ENCODE results near the gene TRAPPC3L. TPM values are rescaled to one million over a fixed set of nuclear protein-coding genes. Genes with fewer than 3 reads are reported as not detected.

Gene TRAPPC3L
- total RNA-seq, 1 experiment from 2014 or later: not detected

DNA sequence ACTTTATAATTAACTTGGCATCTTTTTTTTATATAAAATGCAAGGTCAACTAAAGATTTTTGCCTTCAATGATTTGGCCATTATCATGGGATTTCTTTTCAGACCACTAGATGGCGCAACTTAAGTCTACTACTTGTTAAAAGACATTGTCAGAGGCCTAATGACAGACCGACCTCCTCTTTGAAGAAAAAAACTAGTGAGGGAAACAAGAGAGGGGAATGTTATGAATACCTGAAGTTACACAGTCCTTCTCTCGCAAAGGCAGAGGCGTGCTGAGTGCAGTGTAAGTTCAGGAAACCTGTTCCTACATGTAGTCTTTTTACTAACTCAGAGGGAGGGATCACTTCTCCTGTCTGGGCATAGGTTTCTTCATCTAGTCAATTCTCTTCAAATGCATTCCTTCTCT is 9.3 kb downstream of the TRAPPC3L start:
- TF ChIP-seq ZFX (IDR thresholded peaks at IDR 0.05) (no peak), RAD21 (IDR thresholded peaks at IDR 0.05; ENCODE audit: low read depth) (peak; percentile 63)
- TF ChIP-seq, protein P1, sequence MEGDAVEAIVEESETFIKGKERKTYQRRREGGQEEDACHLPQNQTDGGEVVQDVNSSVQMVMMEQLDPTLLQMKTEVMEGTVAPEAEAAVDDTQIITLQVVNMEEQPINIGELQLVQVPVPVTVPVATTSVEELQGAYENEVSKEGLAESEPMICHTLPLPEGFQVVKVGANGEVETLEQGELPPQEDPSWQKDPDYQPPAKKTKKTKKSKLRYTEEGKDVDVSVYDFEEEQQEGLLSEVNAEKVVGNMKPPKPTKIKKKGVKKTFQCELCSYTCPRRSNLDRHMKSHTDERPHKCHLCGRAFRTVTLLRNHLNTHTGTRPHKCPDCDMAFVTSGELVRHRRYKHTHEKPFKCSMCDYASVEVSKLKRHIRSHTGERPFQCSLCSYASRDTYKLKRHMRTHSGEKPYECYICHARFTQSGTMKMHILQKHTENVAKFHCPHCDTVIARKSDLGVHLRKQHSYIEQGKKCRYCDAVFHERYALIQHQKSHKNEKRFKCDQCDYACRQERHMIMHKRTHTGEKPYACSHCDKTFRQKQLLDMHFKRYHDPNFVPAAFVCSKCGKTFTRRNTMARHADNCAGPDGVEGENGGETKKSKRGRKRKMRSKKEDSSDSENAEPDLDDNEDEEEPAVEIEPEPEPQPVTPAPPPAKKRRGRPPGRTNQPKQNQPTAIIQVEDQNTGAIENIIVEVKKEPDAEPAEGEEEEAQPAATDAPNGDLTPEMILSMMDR (IDR thresholded peaks at IDR 0.05 in 2 of 3, conservative IDR thresholded peaks at IDR 0.05 in 1 of 3; ENCODE audit: borderline replicate concordance in 1 of 3, insufficient read depth in 1 of 3, low read depth in 2 of 3, low read length in 2 of 3): peak; percentile 59 to 80 (median 74)
- Histone ChIP-seq H3K79me2 (ENCODE audit: insufficient read depth, low read length) (no peaks in the 10 kb centered on the region), H3K9ac (ENCODE audit: low read length) (no peak overlapping the region), H2AFZ (ENCODE audit: low read depth, low read length, poor library complexity, severe bottlenecking) (peak overlapping the region; percentile 93), H3K4me3 (replicated peaks in 1 of 2; ENCODE audit: low read depth in 1 of 2, low read length in 2 of 2) (no peak overlapping the region), H3K9me2 (ENCODE audit: insufficient read depth) (no peaks in the 10 kb centered on the region), H3K27me3 (ENCODE audit: insufficient read depth, low read length) (no peaks in the 10 kb centered on the region), H4K20me1 (ENCODE audit: insufficient read depth) (no peaks in the 10 kb centered on the region), H3K4me2 (ENCODE audit: low read length) (no peak overlapping the region), H3K4me1 (ENCODE audit: control insufficient read depth in 1 of 2, insufficient read depth in 2 of 2, low read length in 2 of 2) (no peaks in the 10 kb centered on the region), H3K36me3 (ENCODE audit: control insufficient read depth in 1 of 2, insufficient read depth in 2 of 2, low read length in 2 of 2) (no peaks in the 10 kb centered on the region), H3K27ac (ENCODE audit: low read depth, low read length) (no peak overlapping the region), H3K9me3 (ENCODE audit: control insufficient read depth in 1 of 2, insufficient read depth in 1 of 2, low read depth in 1 of 2, low read length in 2 of 2) (no peaks in the 10 kb centered on the region)
- RAD21 ChIA-PET (ENCODE audit: low non-redundant PET in 1 of 2, low total read pairs in 2 of 2, uncharacterized antibody in 2 of 2, unreplicated experiment in 2 of 2): no interaction called here
- DNase-seq (ENCODE audit: low read depth, low spot score): peak; percentile 64
- CTCF ChIA-PET: interaction anchor here (1.2 to 3.8 kb wide), 2 partner anchors 24 to 268 kb away, joined by 4 to 19 read pairs; partner anchors contain the start of gene CALHM5
- peak; percentile 75 for ATAC-seq
- no TSS peak for BruUV-seq (replicated peaks)
- POLR2A ChIA-PET: no interaction called here
- intact Hi-C loops (cut with micrococcal nuclease): loop anchor here (1.0 to 2.0 kb wide), 3 partner anchors 25 to 311 kb away; no protein-coding TSS in a partner anchor

DNA sequence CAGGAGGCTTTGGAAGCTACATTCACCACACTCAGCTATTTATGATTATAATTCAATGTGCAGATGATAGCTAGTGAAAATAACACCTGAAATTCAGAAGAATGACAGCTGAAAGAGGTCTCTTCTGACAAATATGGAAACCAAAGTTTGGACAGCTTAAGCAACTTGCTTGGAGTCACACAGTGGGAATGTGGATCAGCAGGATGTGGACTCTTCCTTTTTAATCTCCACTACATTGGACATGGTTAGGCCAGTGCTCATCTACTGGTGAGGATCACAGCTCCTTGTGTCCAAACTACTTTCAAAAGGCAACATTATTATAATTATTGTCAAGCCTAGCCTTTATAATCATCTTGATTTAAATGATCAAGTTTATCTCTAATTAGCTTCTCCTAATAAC is 10.4 kb downstream of the TRAPPC3L start:
- DNase-seq (ENCODE audit: low read depth, low spot score) (no peak), ATAC-seq (no peak)
- Histone ChIP-seq H3K36me3 (ENCODE audit: control insufficient read depth in 1 of 2, insufficient read depth in 2 of 2, low read length in 2 of 2) (no peaks in the 10 kb centered on the region), H3K27me3 (ENCODE audit: insufficient read depth, low read length) (no peaks in the 10 kb centered on the region), H4K20me1 (ENCODE audit: insufficient read depth) (no peaks in the 10 kb centered on the region), H3K9me3 (ENCODE audit: control insufficient read depth in 1 of 2, insufficient read depth in 1 of 2, low read depth in 1 of 2, low read length in 2 of 2) (no peaks in the 10 kb centered on the region), H3K79me2 (ENCODE audit: insufficient read depth, low read length) (no peaks in the 10 kb centered on the region), H3K4me3 (replicated peaks in 1 of 2; ENCODE audit: low read depth in 1 of 2, low read length in 2 of 2) (no peak overlapping the region), H3K4me2 (ENCODE audit: low read length) (no peak overlapping the region), H3K9ac (ENCODE audit: low read length) (no peak overlapping the region), H3K27ac (ENCODE audit: low read depth, low read length) (no peak overlapping the region), H2AFZ (ENCODE audit: low read depth, low read length, poor library complexity, severe bottlenecking) (no peak overlapping the region), H3K4me1 (ENCODE audit: control insufficient read depth in 1 of 2, insufficient read depth in 2 of 2, low read length in 2 of 2) (no peaks in the 10 kb centered on the region), H3K9me2 (ENCODE audit: insufficient read depth) (no peaks in the 10 kb centered on the region)
- intact Hi-C loops (cut with micrococcal nuclease): no loop called here
- no TSS peak for BruUV-seq (replicated peaks)
- ChIA-PET CTCF (interaction anchor here (0.6 to 3.8 kb wide), 7 partner anchors 18 to 266 kb away, joined by 3 to 26 read pairs (median 4); partner anchors contain the start of genes CALHM4 and CALHM5), POLR2A (no interaction called here), RAD21 (ENCODE audit: low non-redundant PET in 1 of 2, low total read pairs in 2 of 2, uncharacterized antibody in 2 of 2, unreplicated experiment in 2 of 2) (no interaction called here)
- TF ChIP-seq, protein P2, sequence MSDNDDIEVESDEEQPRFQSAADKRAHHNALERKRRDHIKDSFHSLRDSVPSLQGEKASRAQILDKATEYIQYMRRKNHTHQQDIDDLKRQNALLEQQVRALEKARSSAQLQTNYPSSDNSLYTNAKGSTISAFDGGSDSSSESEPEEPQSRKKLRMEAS (IDR thresholded peaks at IDR 0.05): no peak
- TF ChIP-seq CBX3 (IDR thresholded peaks at IDR 0.05; ENCODE audit: low read depth): no peak
- TF ChIP-seq, protein P3, sequence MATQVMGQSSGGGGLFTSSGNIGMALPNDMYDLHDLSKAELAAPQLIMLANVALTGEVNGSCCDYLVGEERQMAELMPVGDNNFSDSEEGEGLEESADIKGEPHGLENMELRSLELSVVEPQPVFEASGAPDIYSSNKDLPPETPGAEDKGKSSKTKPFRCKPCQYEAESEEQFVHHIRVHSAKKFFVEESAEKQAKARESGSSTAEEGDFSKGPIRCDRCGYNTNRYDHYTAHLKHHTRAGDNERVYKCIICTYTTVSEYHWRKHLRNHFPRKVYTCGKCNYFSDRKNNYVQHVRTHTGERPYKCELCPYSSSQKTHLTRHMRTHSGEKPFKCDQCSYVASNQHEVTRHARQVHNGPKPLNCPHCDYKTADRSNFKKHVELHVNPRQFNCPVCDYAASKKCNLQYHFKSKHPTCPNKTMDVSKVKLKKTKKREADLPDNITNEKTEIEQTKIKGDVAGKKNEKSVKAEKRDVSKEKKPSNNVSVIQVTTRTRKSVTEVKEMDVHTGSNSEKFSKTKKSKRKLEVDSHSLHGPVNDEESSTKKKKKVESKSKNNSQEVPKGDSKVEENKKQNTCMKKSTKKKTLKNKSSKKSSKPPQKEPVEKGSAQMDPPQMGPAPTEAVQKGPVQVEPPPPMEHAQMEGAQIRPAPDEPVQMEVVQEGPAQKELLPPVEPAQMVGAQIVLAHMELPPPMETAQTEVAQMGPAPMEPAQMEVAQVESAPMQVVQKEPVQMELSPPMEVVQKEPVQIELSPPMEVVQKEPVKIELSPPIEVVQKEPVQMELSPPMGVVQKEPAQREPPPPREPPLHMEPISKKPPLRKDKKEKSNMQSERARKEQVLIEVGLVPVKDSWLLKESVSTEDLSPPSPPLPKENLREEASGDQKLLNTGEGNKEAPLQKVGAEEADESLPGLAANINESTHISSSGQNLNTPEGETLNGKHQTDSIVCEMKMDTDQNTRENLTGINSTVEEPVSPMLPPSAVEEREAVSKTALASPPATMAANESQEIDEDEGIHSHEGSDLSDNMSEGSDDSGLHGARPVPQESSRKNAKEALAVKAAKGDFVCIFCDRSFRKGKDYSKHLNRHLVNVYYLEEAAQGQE (IDR thresholded peaks at IDR 0.05; ENCODE audit: low read depth): no peak

All from HCT116 (cell line).